GM19452 (cell line): ENCODE results near the gene PPBP.
"Not testable (repeated sequence)": the region's sequence is repeated elsewhere in the genome, so short reads cannot be mapped to it uniquely, and the experiment has no call there.

Experiments
- ATAC-seq: cut with Tn5 transposase; IDR thresholded peaks from one replicate; pipeline ENCODE4 v1.9.1; 2021; ENCODE audit not compliant: unreplicated experiment

PPBP gene

GRCh38 chr4:73998040-73999011, 10.3 kb upstream of the PPBP start, which contains the start of gene CXCL5:
CXCL5 (minus strand) TSS chr4:73998677; CDS start chr4:73998581, 96 bp downstream.
- ATAC-seq, result no peak

- ATAC-seq, result no peak
Observed at GRCh38 chr4:73992050-73992449, 4.1 kb upstream of the PPBP start.

GRCh38 chr4:73991742-73992000, 3.7 kb upstream of the PPBP start:
- no peak for ATAC-seq

- no peak for ATAC-seq
Observed at GRCh38 chr4:73990988-73991741, 3.2 kb upstream of the PPBP start.

- ATAC-seq, result no peak
Observed at GRCh38 chr4:73989928-73990327, 1.9 kb upstream of the PPBP start.

- no peak for ATAC-seq
Observed at GRCh38 chr4:73989031-73989430, 1.0 kb upstream of the PPBP start.

GRCh38 chr4:73985528-73985852, 2.5 kb downstream of the PPBP start:
- ATAC-seq, result no peak

- ATAC-seq, result no peak
Observed at GRCh38 chr4:73984736-73985527, 3.1 kb downstream of the PPBP start.

- not testable (repeated sequence) for ATAC-seq
Observed at GRCh38 chr4:73981175-73981574, 6.8 kb downstream of the PPBP start.

- ATAC-seq, result no peak
Observed at GRCh38 chr4:73979407-73979957, 8.5 kb downstream of the PPBP start.

GRCh38 chr4:73978886-73979285, 9.1 kb downstream of the PPBP start:
- no peak for ATAC-seq

GRCh38 chr4:73976716-73977115, 11.3 kb downstream of the PPBP start:
- no peak for ATAC-seq

GRCh38 chr4:73976217-73976616, 11.8 kb downstream of the PPBP start:
- no peak for ATAC-seq

- ATAC-seq, result no peak
Observed at GRCh38 chr4:73974352-73974751, 13.6 kb downstream of the PPBP start.

- ATAC-seq, result no peak
Observed at GRCh38 chr4:73970945-73971344, 17.0 kb downstream of the PPBP start.

GRCh38 chr4:73970011-73970410, 18.0 kb downstream of the PPBP start:
- no peak for ATAC-seq

GRCh38 chr4:73967866-73968265, 20.1 kb downstream of the PPBP start:
- no peak for ATAC-seq

- ATAC-seq, result no peak
Observed at GRCh38 chr4:73964862-73965611, 23.0 kb downstream of the PPBP start.

GRCh38 chr4:73962724-73963123, 25.3 kb downstream of the PPBP start:
- ATAC-seq, result no peak

- ATAC-seq, result not testable (repeated sequence)
Observed at GRCh38 chr4:73959041-73959440, 28.9 kb downstream of the PPBP start.
